Measurements from ENCODE around the gene CLDN12.

CLDN12 gene

DNA sequence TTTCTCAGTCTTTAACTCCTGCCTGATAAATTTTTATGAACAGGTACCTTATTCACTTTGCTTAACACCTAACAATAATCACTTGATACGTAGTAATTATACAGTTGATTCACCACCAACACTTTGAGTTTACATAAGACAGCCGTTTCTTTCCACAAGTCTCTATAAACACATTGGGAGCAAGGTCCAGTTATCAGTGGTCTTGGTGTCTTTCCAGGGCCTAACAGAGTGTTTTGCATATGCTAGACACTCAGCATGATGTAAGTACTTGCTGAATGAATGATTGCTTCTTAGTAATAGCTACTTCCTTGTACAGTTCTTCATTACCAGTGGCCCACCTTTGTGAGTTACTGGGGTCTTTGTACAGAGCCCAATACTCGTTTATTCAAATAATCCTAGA lies 6.4 kb downstream of the CLDN12 start:
- no peak for TF ChIP-seq ZFX (IDR thresholded peaks at IDR 0.05; ENCODE audit: borderline replicate concordance)
- TF ChIP-seq CTCF (IDR thresholded peaks at IDR 0.05) = no peak
- H3K27ac ChIP-seq = peak overlapping the region; percentile 70

- H3K27ac ChIP-seq = peak overlapping the region; percentile 70
- TF ChIP-seq CTCF (IDR thresholded peaks at IDR 0.05) = no peak
- TF ChIP-seq ZFX (IDR thresholded peaks at IDR 0.05; ENCODE audit: borderline replicate concordance) = no peak
Measured at GRCh38 chr7:90411510-90411909, 8.2 kb downstream of the CLDN12 start.

- TF ChIP-seq ZFX (IDR thresholded peaks at IDR 0.05; ENCODE audit: borderline replicate concordance) (no peak), CTCF (IDR thresholded peaks at IDR 0.05) (peak; percentile 78)
- H3K27ac ChIP-seq = peak overlapping the region; percentile 70
Measured at GRCh38 chr7:90412458-90413184, 9.4 kb downstream of the CLDN12 start.

DNA sequence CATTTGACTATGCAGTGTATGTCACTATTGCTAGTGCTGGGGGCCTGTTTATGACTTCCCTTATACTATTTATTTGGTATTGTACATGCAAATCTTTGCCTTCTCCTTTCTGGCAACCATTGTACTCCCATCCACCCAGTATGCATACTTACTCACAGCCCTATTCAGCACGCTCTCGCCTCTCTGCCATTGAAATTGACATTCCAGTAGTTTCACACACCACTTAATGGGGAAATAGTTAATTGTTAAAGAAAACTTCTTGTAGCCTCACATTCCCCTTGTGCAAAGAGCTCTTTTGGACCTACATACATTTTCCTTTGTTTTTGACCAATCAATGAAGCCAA lies 9.9 kb downstream of the CLDN12 start:
- TF ChIP-seq ZFX (IDR thresholded peaks at IDR 0.05; ENCODE audit: borderline replicate concordance) (no peak), CTCF (IDR thresholded peaks at IDR 0.05) (peak; percentile 40)
- no peak overlapping the region for H3K27ac ChIP-seq

- TF ChIP-seq ZFX (IDR thresholded peaks at IDR 0.05; ENCODE audit: borderline replicate concordance) = no peak
- no peak for TF ChIP-seq CTCF (IDR thresholded peaks at IDR 0.05)
- H3K27ac ChIP-seq = no peak overlapping the region
Measured at GRCh38 chr7:90421651-90422050, 18.4 kb downstream of the CLDN12 start.

GRCh38 chr7:90424720-90425119 lies 21.5 kb downstream of the CLDN12 start:
- no peak overlapping the region for H3K27ac ChIP-seq
- TF ChIP-seq ZFX (IDR thresholded peaks at IDR 0.05; ENCODE audit: borderline replicate concordance) (no peak), CTCF (IDR thresholded peaks at IDR 0.05) (no peak)

GRCh38 chr7:90425376-90425775 lies 22.1 kb downstream of the CLDN12 start:
- H3K27ac ChIP-seq = no peak overlapping the region
- TF ChIP-seq ZFX (IDR thresholded peaks at IDR 0.05; ENCODE audit: borderline replicate concordance) = no peak
